ENCODE measurements around the gene ERC2.

GRCh38 chr3:55645422-55645821, 822.8 kb downstream of the ERC2 start:
- TF ChIP-seq CTCF (IDR thresholded peaks at IDR 0.05) (no peak), POLR2A (IDR thresholded peaks at IDR 0.05; ENCODE audit: low read length) (no peak), PBX3 (IDR thresholded peaks at IDR 0.05) (no peak), JUN (IDR thresholded peaks at IDR 0.05) (no peak), SMC3 (IDR thresholded peaks at IDR 0.05) (no peak), FOSL2 (IDR thresholded peaks at IDR 0.05) (no peak), FOSL2 (CRISPR knock-in tag; IDR thresholded peaks at IDR 0.05) (no peak), RAD21 (conservative IDR thresholded peaks at IDR 0.05 in 1 of 2, IDR thresholded peaks at IDR 0.05 in 1 of 2) (no peak), REST (IDR thresholded peaks at IDR 0.05) (no peak), FOSB (CRISPR knock-in tag; IDR thresholded peaks at IDR 0.05) (no peak)
